H1 (cell line): ENCODE data around the gene ELAVL2. TPM values are rescaled to one million over a fixed set of nuclear protein-coding genes. Genes with fewer than 3 reads are reported as not detected.

Source experiments
- CTCF ChIA-PET: fragments of 300-600 bp; sonication (Branson Sonifier 250); formaldehyde crosslinking; loops from one replicate; lab custom pipeline; 2021; ENCODE audit not compliant: partially characterized antibody; lab: Charles Lee
- POLR2A ChIA-PET: fragments of 300-600 bp; sonication (Branson Sonifier 250); formaldehyde crosslinking; loops from one replicate; lab custom pipeline; 2021; ENCODE audit warnings: inconsistent platforms; ENCODE audit not compliant: partially characterized antibody; lab: Charles Lee
- DNase-seq, 2 experiments: peaks; one replicate each; pipeline versions ENCODE4 v3.0.0 to v3.0.0-alpha.2; 2010 to 2022; ENCODE audit warnings: low spot score in 2 of 2, low read depth in 1 of 2, mixed read lengths in 1 of 2
- FAIRE-seq: peaks from 2 replicates; lab custom pipeline; 2011; peaks lifted over from hg19 to GRCh38; lab: Jason Lieb, UNC
- H2AFZ ChIP-seq: 2 replicates; pipeline ENCODE4 v1.8.1; 2012; ENCODE audit warnings: low read length, inconsistent platforms
- H2AK5ac ChIP-seq: 2 replicates; pipeline ENCODE4 v1.6.1; 2013; ENCODE audit warnings: low read depth, low read length
- H2BK120ac ChIP-seq: replicated peaks from 2 replicates; pipeline ENCODE3; 2013; ENCODE audit warnings: low read depth, low read length, inconsistent platforms
- H2BK12ac ChIP-seq: 2 replicates; pipeline ENCODE4 v1.6.1; 2013; ENCODE audit warnings: low read depth, low read length
- H2BK15ac ChIP-seq: 2 replicates; pipeline ENCODE4 v1.6.1; 2013; ENCODE audit warnings: low read length
- H2BK20ac ChIP-seq: 2 replicates; pipeline ENCODE4 v1.6.1; 2013; ENCODE audit warnings: low read length
- H2BK5ac ChIP-seq: 2 replicates; pipeline ENCODE4 v1.6.1; 2013; ENCODE audit warnings: low read depth, low read length
- H3K14ac ChIP-seq: 2 replicates; pipeline ENCODE4 v1.6.1; 2013; ENCODE audit warnings: inconsistent platforms; ENCODE audit not compliant: insufficient read length
- H3K18ac ChIP-seq: 2 replicates; pipeline ENCODE4 v1.6.1; 2013; ENCODE audit warnings: low read length; ENCODE audit errors: extremely low read depth
- H3K23ac ChIP-seq: 2 replicates; pipeline ENCODE4 v1.6.1; 2013; ENCODE audit warnings: inconsistent platforms; ENCODE audit not compliant: insufficient read length
- H3K23me2 ChIP-seq: 2 replicates; pipeline ENCODE4 v1.6.1; 2013; ENCODE audit warnings: low read depth, low read length
- H3K27ac ChIP-seq: 2 replicates; pipeline ENCODE4 v1.6.1; 2011; ENCODE audit warnings: low read depth, low read length, inconsistent platforms
- H3K27me3 ChIP-seq, 4 experiments: replicated peaks in 1 of 4; 1 replicate in 1 of 4; 2 replicates in 3 of 4; pipeline versions ENCODE4 v1.6.1 to v1.8.1; 2011 to 2013; ENCODE audit warnings: low read length in 3 of 4, mild to moderate bottlenecking in 3 of 4, inconsistent platforms in 2 of 4, mixed read lengths in 2 of 4, moderate library complexity in 1 of 4; ENCODE audit not compliant: control insufficient read depth in 3 of 4, insufficient read depth in 3 of 4; ENCODE audit errors: extremely low read depth in 1 of 4
- H3K36me3 ChIP-seq, 4 experiments: 2 replicates each; pipeline versions ENCODE4 v1.6.1 to v1.8.1; 2011 to 2013; ENCODE audit warnings: mild to moderate bottlenecking in 4 of 4, low read length in 3 of 4, moderate library complexity in 2 of 4, control low read depth in 1 of 4, inconsistent platforms in 1 of 4; ENCODE audit not compliant: insufficient read depth in 4 of 4, control insufficient read depth in 2 of 4
- H3K4ac ChIP-seq: replicated peaks from 2 replicates; pipeline ENCODE3; 2013; ENCODE audit warnings: low read length, low read depth, mixed read lengths, inconsistent platforms; ENCODE audit not compliant: insufficient read length
- H3K4me1 ChIP-seq, 4 experiments: replicated peaks in 1 of 4; 1 replicate in 1 of 4; 2 replicates in 3 of 4; pipeline versions ENCODE4 v1.6.1 to v1.8.1; 2011 to 2013; ENCODE audit warnings: low read length in 3 of 4, inconsistent platforms in 2 of 4, mixed read lengths in 1 of 4; ENCODE audit not compliant: insufficient read depth in 4 of 4, control insufficient read depth in 3 of 4
- H3K4me2 ChIP-seq, 2 experiments: 2 replicates each; pipeline versions ENCODE4 v1.6.1 to v1.8.1; 2011 to 2013; ENCODE audit warnings: low read depth in 2 of 2, low read length in 2 of 2, control low read depth in 1 of 2, inconsistent platforms in 1 of 2, mild to moderate bottlenecking in 1 of 2; ENCODE audit not compliant: insufficient read depth in 1 of 2
- H3K4me3 ChIP-seq, 4 experiments: fragments of 200-600, 300-600 bp in 1 of 4; sonication (generic), shearing (Covaris generic), sonication (Bioruptor Twin) in 1 of 4; 2 replicates each; pipeline versions ENCODE4 v1.5.1 to v1.8.1; 2011 to 2016; ENCODE audit warnings: low read length in 4 of 4, low read depth in 3 of 4, control low read depth in 2 of 4, inconsistent platforms in 2 of 4, mild to moderate bottlenecking in 2 of 4, mixed read lengths in 1 of 4, moderate library complexity in 1 of 4; ENCODE audit not compliant: insufficient read depth in 2 of 4; ENCODE audit errors: extremely low read depth in 1 of 4
- H3K56ac ChIP-seq: replicated peaks from 2 replicates; pipeline ENCODE3; 2013; ENCODE audit warnings: low read depth, mild to moderate bottlenecking, mixed read lengths, low read length, inconsistent platforms; ENCODE audit not compliant: insufficient read length
- H3K79me1 ChIP-seq: 2 replicates; pipeline ENCODE4 v1.6.1; 2013; ENCODE audit warnings: low read depth, low read length, control low read depth
- H3K79me2 ChIP-seq, 2 experiments: 2 replicates each; pipeline versions ENCODE4 v1.6.1 to v1.8.1; 2012 to 2013; ENCODE audit warnings: low read length in 2 of 2, mild to moderate bottlenecking in 2 of 2, inconsistent platforms in 1 of 2; ENCODE audit not compliant: insufficient read depth in 2 of 2, control insufficient read depth in 1 of 2
- H3K9ac ChIP-seq, 4 experiments: replicated peaks in 1 of 4; 1 replicate in 1 of 4; 2 replicates in 3 of 4; pipeline versions ENCODE4 v1.6.1 to v1.8.1; 2011 to 2013; ENCODE audit warnings: low read depth in 3 of 4, low read length in 3 of 4, control low read depth in 2 of 4, mild to moderate bottlenecking in 2 of 4, moderate library complexity in 2 of 4, inconsistent platforms in 1 of 4; ENCODE audit errors: extremely low read depth in 1 of 4
- H3K9me3 ChIP-seq, 2 experiments: 2 replicates each; pipeline versions ENCODE4 v1.6.1 to v1.8.1; 2012 to 2013; ENCODE audit warnings: mild to moderate bottlenecking in 2 of 2, moderate library complexity in 2 of 2, control low read depth in 1 of 2, inconsistent platforms in 1 of 2, low read depth in 1 of 2, low read length in 1 of 2, mixed read lengths in 1 of 2; ENCODE audit not compliant: insufficient read depth in 2 of 2
- H4K20me1 ChIP-seq, 2 experiments: replicated peaks in 1 of 2; 2 replicates each; pipeline versions ENCODE3 to v1.8.1; 2011 to 2013; ENCODE audit warnings: inconsistent platforms in 2 of 2, low read length in 2 of 2, mild to moderate bottlenecking in 1 of 2; ENCODE audit not compliant: insufficient read depth in 2 of 2, control insufficient read depth in 1 of 2
- H4K5ac ChIP-seq: 2 replicates; pipeline ENCODE4 v1.6.1; 2013; ENCODE audit warnings: low read length, low read depth, mixed read lengths, inconsistent platforms; ENCODE audit not compliant: insufficient read length
- H4K8ac ChIP-seq: 2 replicates; pipeline ENCODE4 v1.8.0; 2013; ENCODE audit warnings: mild to moderate bottlenecking, moderate library complexity, low read length, inconsistent platforms; ENCODE audit not compliant: insufficient read depth; ENCODE audit errors: extremely low read depth
- H4K91ac ChIP-seq: replicated peaks from 2 replicates; pipeline ENCODE3; 2013; ENCODE audit warnings: low read length, mixed read lengths, inconsistent platforms; ENCODE audit not compliant: insufficient read length
- ATF2 ChIP-seq: IDR thresholded peaks from 2 replicates; pipeline ENCODE4 v1.6.1; 2012; ENCODE audit warnings: low read length, inconsistent platforms
- BACH1 ChIP-seq: IDR thresholded peaks from 2 replicates; pipeline ENCODE4 v1.6.1; 2012; ENCODE audit warnings: low read length, improper control_type of control experiment
- BCL11A ChIP-seq, 2 experiments: IDR thresholded peaks; one replicate each; pipeline ENCODE4 v1.6.1; 2011; ENCODE audit warnings: low read depth in 2 of 2, low read length in 2 of 2, mild to moderate bottlenecking in 2 of 2
- CHD1 ChIP-seq: IDR thresholded peaks from 2 replicates; pipeline ENCODE4 v1.6.1; 2012; ENCODE audit warnings: low read depth, low read length, improper control_type of control experiment
- RFX5 ChIP-seq: IDR thresholded peaks from 2 replicates; pipeline ENCODE4 v1.6.1; 2011; ENCODE audit warnings: low read depth, low read length, improper control_type of control experiment, borderline replicate concordance
- SIRT6 ChIP-seq: IDR thresholded peaks from one replicate; pipeline ENCODE4 v1.7.1; 2012; ENCODE audit warnings: low read length, inconsistent platforms
- WGBS, 2 experiments: shearing (Covaris generic) in 1 of 2; methylation state at CpG; one replicate each; pipeline versions ENCODE4 v1.1.6 to v1.1.7; 2013 to 2015; ENCODE audit warnings: low lambda C conversion rate in 2 of 2, mixed read lengths in 2 of 2, inconsistent platforms in 1 of 2, low coverage in 1 of 2, missing lambda C conversion rate in 1 of 2; ENCODE audit not compliant: insufficient replicate concordance in 2 of 2, insufficient coverage in 1 of 2, insufficient read length in 1 of 2; ENCODE audit errors: extremely low coverage in 1 of 2, missing lambda C conversion rate in 1 of 2; 5-methylcytosine and 5-hydroxymethylcytosine counted together
- polyA plus RNA-seq, 7 experiments: library from polyadenylated mRNA; depleted of rRNA in 3 of 7; stranded (reverse) in 5 of 7; unstranded in 2 of 7; fragments of >200 nt in 5 of 7; fragments of 200-250 nt in 2 of 7; gene quantifications; 1 replicate in 5 of 7; 2 replicates in 1 of 7; 4 replicates in 1 of 7; pipeline versions ENCODE4 v1.2.1 to v1.2.3, GENCODE V29; 2011 to 2013; ENCODE audit warnings: missing spikeins in 2 of 7, mixed read lengths in 2 of 7
- total RNA-seq: library from RNA; stranded (reverse); fragmentation: NEBNext Ultra II Directional; extraction: Animal tissue kit (Norgen Biotek cat#: 25700); gene quantifications from 2 replicates; pipeline ENCODE4 v1.2.1, GENCODE V29; 2021

The ELAVL2 gene
- total and polyA plus RNA-seq, 2 of the 8 experiments (the other 6 are each of a cell fraction or from before 2014, with no cell fraction given) = 4.9 to 21.9 TPM

DNA sequence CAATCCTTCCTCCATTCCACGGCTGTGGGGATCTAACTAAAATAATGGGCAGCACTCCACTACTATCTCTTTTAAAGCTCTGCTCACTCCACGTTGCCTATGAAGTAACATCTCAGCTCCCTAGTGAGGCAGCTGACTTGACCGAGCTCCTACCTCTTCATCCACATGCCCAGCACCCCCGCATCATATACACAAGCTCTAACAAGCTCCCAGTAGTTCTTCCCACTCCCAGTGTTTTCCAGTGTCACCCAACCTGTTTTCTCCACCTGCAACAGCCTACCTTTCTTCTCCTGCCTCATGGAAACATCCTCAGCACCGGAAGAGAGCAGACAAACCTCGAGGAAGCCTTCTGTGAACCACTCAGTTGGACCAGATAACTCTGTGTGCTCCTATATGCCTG, 50.5 kb downstream of the ELAVL2 start:
- no peaks in the 10 kb centered on the region for H3K27me3 ChIP-seq
- H4K8ac ChIP-seq = no peak overlapping the region
- no peak overlapping the region for H2AFZ ChIP-seq
- FAIRE-seq (no peak), DNase-seq (no peak)
- H2BK120ac ChIP-seq = no peak overlapping the region
- no peak overlapping the region for H3K4me3 ChIP-seq
- POLR2A ChIA-PET = no interaction called here
- H2BK15ac ChIP-seq = no peak overlapping the region
- peaks cover 5 to 98% of the 10 kb centered on the region in 2 experiments for H3K79me2 ChIP-seq
- H4K5ac ChIP-seq = no peak overlapping the region
- no peak overlapping the region for H4K91ac ChIP-seq
- H2BK12ac ChIP-seq = no peak overlapping the region; the same call in 1 of the 2 replicates
- H3K9me3 ChIP-seq = no peaks in the 10 kb centered on the region
- CTCF ChIA-PET = interaction anchor here (0.6 to 0.9 kb wide), 2 partner anchors 10 to 228 kb away, joined by 3 read pairs; no protein-coding TSS in a partner anchor
- H2BK5ac ChIP-seq = no peak overlapping the region
- H4K20me1 ChIP-seq = peaks cover 0 to 2% of the 10 kb centered on the region in 2 experiments
- no peak overlapping the region; a peak in 1 of 4 replicates for H3K4me2 ChIP-seq
- no peak for TF ChIP-seq SIRT6
- no peak for TF ChIP-seq CHD1
- no peak for TF ChIP-seq BCL11A (IDR thresholded peaks at IDR 0.05; ENCODE audit: low read depth in 2 of 2, low read length in 2 of 2)
- no peak for TF ChIP-seq ATF2
- no peak for TF ChIP-seq RFX5
- no peak for TF ChIP-seq BACH1
- peak overlapping the region; percentile 5; the same call in 1 of the 2 replicates for H3K18ac ChIP-seq
- H3K23ac ChIP-seq = no peak overlapping the region
- no peaks in the 10 kb centered on the region for H3K23me2 ChIP-seq
- H3K27ac ChIP-seq = no peak overlapping the region
- peaks cover 15 to 38% (median 32%) of the 10 kb centered on the region in 4 experiments for H3K4me1 ChIP-seq
- no peak overlapping the region for H3K4ac ChIP-seq
- peaks cover 5% of the 10 kb centered on the region; the same call in 1 of the 2 replicates for H3K79me1 ChIP-seq
- H2BK20ac ChIP-seq = peak overlapping the region; percentile 27; the same call in 1 of the 2 replicates
- no peak overlapping the region for H3K56ac ChIP-seq
- 88% methylated on average over 6 of the region's 6 CpGs; no CpG with 5 or more reads in 1 of the 2 experiments for WGBS, 2 experiments
- H3K14ac ChIP-seq = no peak overlapping the region
- H3K36me3 ChIP-seq = no peaks in the 10 kb centered on the region
- H3K9ac ChIP-seq = no peak overlapping the region
- peak overlapping the region; percentile 76 for H2AK5ac ChIP-seq
